H1 (cell line): ENCODE data around the gene MAN1A2. TPM values are rescaled to one million over a fixed set of nuclear protein-coding genes. Genes with fewer than 3 reads are reported as not detected.

Experiments used
- CBX5 ChIP-seq: fragments of 300-800, 300-1000 bp; sonication (generic); IDR thresholded peaks from 2 replicates; pipeline ENCODE4 v1.7.1; 2016; ENCODE audit warnings: antibody characterized with exemption, low read length, low read depth
- CHD1 ChIP-seq: IDR thresholded peaks from 2 replicates; pipeline ENCODE4 v1.6.1; 2012; ENCODE audit warnings: low read depth, low read length, improper control_type of control experiment
- CTBP2 ChIP-seq: IDR thresholded peaks from 2 replicates; pipeline ENCODE4 v1.7.0; 2011; ENCODE audit warnings: borderline replicate concordance, mild to moderate bottlenecking, moderate library complexity, mixed read lengths, low read length; ENCODE audit not compliant: insufficient read depth, insufficient read length
- EGR1 ChIP-seq: IDR thresholded peaks from 2 replicates; pipeline ENCODE4 v1.6.1; 2011; ENCODE audit warnings: low read depth, low read length, borderline replicate concordance
- NRF1 ChIP-seq: IDR thresholded peaks from 2 replicates; pipeline ENCODE4 v1.6.1; 2011; ENCODE audit warnings: mild to moderate bottlenecking, low read depth, low read length, improper control_type of control experiment
- PHF8 ChIP-seq: fragments of 200-600 bp; sonication (generic); conservative IDR thresholded peaks from 2 replicates; pipeline ENCODE4 v1.7.1; 2012; ENCODE audit warnings: low read depth, mild to moderate bottlenecking, inconsistent platforms, low read length, moderate library complexity
- POLR2A ChIP-seq, 2 experiments: IDR thresholded peaks; 1 replicate in 1 of 2; 2 replicates in 1 of 2; pipeline ENCODE4 v1.6.1; 2011; ENCODE audit warnings: low read depth in 2 of 2, low read length in 2 of 2, mild to moderate bottlenecking in 2 of 2; ENCODE audit errors: control extremely low read depth in 1 of 2
- RBBP5 ChIP-seq: IDR thresholded peaks from 2 replicates; pipeline ENCODE4 v1.7.1; 2012; ENCODE audit warnings: low read depth, mild to moderate bottlenecking, inconsistent platforms, low read length, moderate library complexity, borderline replicate concordance
- SIX5 ChIP-seq: IDR thresholded peaks from 2 replicates; pipeline ENCODE4 v1.6.1; 2011; ENCODE audit warnings: mild to moderate bottlenecking, low read depth, low read length
- TBP ChIP-seq: IDR thresholded peaks from 2 replicates; pipeline ENCODE4 v1.6.1; 2011; ENCODE audit warnings: low read depth, low read length, improper control_type of control experiment
- polyA plus RNA-seq, 7 experiments: library from polyadenylated mRNA; depleted of rRNA in 3 of 7; stranded (reverse) in 5 of 7; unstranded in 2 of 7; fragments of >200 nt in 5 of 7; fragments of 200-250 nt in 2 of 7; gene quantifications; 1 replicate in 5 of 7; 2 replicates in 1 of 7; 4 replicates in 1 of 7; pipeline versions ENCODE4 v1.2.1 to v1.2.3, GENCODE V29; 2011 to 2013; ENCODE audit warnings: missing spikeins in 2 of 7, mixed read lengths in 2 of 7
- total RNA-seq: library from RNA; stranded (reverse); fragmentation: NEBNext Ultra II Directional; extraction: Animal tissue kit (Norgen Biotek cat#: 25700); gene quantifications from 2 replicates; pipeline ENCODE4 v1.2.1, GENCODE V29; 2021
- TF ChIP-seq, protein P1 (sequence below): fragments of 300-600 bp; sonication (generic); IDR thresholded peaks from 2 replicates; pipeline ENCODE4 v1.7.1; 2012; ENCODE audit warnings: low read length, moderate library complexity, mild to moderate bottlenecking, inconsistent platforms; ENCODE audit not compliant: insufficient replicate concordance

Gene MAN1A2
- total and polyA plus RNA-seq, 2 of the 8 experiments (the other 6 are each of a cell fraction or from before 2014, with no cell fraction given), result 5.5 to 18.8 TPM

DNA sequence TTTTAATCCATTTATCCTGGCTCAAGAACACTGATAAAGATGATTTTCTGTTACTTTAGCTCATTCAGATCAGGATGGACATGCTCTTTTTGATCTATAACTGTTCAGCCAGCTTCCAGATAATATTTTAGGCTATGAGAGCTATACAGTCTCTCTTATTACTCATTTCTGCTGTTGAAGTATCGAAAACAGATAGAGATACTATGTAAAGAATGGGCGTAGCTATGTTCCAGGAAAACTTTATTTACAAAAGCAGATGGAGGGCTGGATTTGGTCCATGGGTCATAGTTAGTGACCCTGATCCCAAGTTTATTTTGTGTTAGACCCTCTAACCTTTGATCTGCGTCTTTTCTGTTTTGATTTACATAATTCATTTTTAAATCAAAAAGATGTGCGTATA, 159.8 kb downstream of the MAN1A2 start (continued):
- TF ChIP-seq, protein P1, sequence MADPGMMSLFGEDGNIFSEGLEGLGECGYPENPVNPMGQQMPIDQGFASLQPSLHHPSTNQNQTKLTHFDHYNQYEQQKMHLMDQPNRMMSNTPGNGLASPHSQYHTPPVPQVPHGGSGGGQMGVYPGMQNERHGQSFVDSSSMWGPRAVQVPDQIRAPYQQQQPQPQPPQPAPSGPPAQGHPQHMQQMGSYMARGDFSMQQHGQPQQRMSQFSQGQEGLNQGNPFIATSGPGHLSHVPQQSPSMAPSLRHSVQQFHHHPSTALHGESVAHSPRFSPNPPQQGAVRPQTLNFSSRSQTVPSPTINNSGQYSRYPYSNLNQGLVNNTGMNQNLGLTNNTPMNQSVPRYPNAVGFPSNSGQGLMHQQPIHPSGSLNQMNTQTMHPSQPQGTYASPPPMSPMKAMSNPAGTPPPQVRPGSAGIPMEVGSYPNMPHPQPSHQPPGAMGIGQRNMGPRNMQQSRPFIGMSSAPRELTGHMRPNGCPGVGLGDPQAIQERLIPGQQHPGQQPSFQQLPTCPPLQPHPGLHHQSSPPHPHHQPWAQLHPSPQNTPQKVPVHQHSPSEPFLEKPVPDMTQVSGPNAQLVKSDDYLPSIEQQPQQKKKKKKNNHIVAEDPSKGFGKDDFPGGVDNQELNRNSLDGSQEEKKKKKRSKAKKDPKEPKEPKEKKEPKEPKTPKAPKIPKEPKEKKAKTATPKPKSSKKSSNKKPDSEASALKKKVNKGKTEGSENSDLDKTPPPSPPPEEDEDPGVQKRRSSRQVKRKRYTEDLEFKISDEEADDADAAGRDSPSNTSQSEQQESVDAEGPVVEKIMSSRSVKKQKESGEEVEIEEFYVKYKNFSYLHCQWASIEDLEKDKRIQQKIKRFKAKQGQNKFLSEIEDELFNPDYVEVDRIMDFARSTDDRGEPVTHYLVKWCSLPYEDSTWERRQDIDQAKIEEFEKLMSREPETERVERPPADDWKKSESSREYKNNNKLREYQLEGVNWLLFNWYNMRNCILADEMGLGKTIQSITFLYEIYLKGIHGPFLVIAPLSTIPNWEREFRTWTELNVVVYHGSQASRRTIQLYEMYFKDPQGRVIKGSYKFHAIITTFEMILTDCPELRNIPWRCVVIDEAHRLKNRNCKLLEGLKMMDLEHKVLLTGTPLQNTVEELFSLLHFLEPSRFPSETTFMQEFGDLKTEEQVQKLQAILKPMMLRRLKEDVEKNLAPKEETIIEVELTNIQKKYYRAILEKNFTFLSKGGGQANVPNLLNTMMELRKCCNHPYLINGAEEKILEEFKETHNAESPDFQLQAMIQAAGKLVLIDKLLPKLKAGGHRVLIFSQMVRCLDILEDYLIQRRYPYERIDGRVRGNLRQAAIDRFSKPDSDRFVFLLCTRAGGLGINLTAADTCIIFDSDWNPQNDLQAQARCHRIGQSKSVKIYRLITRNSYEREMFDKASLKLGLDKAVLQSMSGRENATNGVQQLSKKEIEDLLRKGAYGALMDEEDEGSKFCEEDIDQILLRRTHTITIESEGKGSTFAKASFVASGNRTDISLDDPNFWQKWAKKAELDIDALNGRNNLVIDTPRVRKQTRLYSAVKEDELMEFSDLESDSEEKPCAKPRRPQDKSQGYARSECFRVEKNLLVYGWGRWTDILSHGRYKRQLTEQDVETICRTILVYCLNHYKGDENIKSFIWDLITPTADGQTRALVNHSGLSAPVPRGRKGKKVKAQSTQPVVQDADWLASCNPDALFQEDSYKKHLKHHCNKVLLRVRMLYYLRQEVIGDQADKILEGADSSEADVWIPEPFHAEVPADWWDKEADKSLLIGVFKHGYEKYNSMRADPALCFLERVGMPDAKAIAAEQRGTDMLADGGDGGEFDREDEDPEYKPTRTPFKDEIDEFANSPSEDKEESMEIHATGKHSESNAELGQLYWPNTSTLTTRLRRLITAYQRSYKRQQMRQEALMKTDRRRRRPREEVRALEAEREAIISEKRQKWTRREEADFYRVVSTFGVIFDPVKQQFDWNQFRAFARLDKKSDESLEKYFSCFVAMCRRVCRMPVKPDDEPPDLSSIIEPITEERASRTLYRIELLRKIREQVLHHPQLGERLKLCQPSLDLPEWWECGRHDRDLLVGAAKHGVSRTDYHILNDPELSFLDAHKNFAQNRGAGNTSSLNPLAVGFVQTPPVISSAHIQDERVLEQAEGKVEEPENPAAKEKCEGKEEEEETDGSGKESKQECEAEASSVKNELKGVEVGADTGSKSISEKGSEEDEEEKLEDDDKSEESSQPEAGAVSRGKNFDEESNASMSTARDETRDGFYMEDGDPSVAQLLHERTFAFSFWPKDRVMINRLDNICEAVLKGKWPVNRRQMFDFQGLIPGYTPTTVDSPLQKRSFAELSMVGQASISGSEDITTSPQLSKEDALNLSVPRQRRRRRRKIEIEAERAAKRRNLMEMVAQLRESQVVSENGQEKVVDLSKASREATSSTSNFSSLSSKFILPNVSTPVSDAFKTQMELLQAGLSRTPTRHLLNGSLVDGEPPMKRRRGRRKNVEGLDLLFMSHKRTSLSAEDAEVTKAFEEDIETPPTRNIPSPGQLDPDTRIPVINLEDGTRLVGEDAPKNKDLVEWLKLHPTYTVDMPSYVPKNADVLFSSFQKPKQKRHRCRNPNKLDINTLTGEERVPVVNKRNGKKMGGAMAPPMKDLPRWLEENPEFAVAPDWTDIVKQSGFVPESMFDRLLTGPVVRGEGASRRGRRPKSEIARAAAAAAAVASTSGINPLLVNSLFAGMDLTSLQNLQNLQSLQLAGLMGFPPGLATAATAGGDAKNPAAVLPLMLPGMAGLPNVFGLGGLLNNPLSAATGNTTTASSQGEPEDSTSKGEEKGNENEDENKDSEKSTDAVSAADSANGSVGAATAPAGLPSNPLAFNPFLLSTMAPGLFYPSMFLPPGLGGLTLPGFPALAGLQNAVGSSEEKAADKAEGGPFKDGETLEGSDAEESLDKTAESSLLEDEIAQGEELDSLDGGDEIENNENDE, result no peak
- TF ChIP-seq RBBP5, result no peak
- TF ChIP-seq CHD1, result no peak
- TF ChIP-seq POLR2A (IDR thresholded peaks at IDR 0.05; ENCODE audit: control extremely low read depth in 1 of 2, low read depth in 2 of 2, low read length in 2 of 2), result no peak
- no peak for TF ChIP-seq NRF1
- no peak for TF ChIP-seq CBX5
- no peak for TF ChIP-seq SIX5
- TF ChIP-seq EGR1, result no peak
- no peak for TF ChIP-seq TBP
- TF ChIP-seq PHF8, result no peak
- no peak for TF ChIP-seq CTBP2
